ENCODE measurements around the gene PSTPIP2. TPM values are rescaled to one million over a fixed set of nuclear protein-coding genes. Genes with fewer than 3 reads are reported as not detected.

PSTPIP2 gene
- total RNA-seq, 3 donors from 2014 or later (not counting 1 experiment from before 2014, with no cell fraction given): 34.7 to 55.0 (median 46.9) TPM

DNA sequence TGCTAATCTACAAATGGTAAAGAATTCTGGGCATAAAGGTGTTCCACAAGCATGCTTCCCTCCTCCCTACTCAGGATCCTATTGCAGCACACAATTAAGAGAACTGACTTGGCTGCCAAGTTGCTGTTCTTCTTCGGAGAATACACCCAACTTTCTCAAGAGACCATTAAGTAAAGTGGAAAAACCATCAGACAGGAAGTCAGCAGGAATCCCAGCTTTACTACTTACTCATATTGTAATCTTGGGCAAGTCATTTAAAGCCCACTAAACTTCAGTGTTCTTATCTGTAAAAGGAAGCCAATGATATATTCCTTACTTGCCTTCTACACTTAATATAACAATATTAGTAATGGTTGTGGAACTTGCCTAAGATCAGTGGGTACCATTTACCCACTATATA is 37.8 kb downstream of the PSTPIP2 start:
- Mint-ChIP-seq H3K9me3 (no peaks in the 10 kb centered on the region), H3K27me3 (ENCODE audit: low read depth in 2 of 2) (no peaks in the 10 kb centered on the region), H3K4me1 (peaks cover 5 to 6% of the 10 kb centered on the region in 2 donors), H3K36me3 (no peaks in the 10 kb centered on the region), H3K27ac (no peak overlapping the region), H3K4me3 (no peak overlapping the region)
- 54% methylated on average over 1 of the region's 1 CpG for WGBS (ENCODE audit: insufficient coverage)
- H3K9me3 ChIP-seq (ENCODE audit: control insufficient read depth, insufficient read depth, low read length): no peaks in the 10 kb centered on the region
- H3K4me1 ChIP-seq (ENCODE audit: control insufficient read depth, insufficient read depth, low read length): no peaks in the 10 kb centered on the region
- no peak overlapping the region for H3K27ac ChIP-seq (ENCODE audit: low read length)
- DNase-seq (no peak), ATAC-seq (no peak)
- no peaks in the 10 kb centered on the region for H3K36me3 ChIP-seq (ENCODE audit: control insufficient read depth, insufficient read depth, low read length)
- no peak overlapping the region for H3K4me3 ChIP-seq (ENCODE audit: low read length)
- TF ChIP-seq, protein P1, sequence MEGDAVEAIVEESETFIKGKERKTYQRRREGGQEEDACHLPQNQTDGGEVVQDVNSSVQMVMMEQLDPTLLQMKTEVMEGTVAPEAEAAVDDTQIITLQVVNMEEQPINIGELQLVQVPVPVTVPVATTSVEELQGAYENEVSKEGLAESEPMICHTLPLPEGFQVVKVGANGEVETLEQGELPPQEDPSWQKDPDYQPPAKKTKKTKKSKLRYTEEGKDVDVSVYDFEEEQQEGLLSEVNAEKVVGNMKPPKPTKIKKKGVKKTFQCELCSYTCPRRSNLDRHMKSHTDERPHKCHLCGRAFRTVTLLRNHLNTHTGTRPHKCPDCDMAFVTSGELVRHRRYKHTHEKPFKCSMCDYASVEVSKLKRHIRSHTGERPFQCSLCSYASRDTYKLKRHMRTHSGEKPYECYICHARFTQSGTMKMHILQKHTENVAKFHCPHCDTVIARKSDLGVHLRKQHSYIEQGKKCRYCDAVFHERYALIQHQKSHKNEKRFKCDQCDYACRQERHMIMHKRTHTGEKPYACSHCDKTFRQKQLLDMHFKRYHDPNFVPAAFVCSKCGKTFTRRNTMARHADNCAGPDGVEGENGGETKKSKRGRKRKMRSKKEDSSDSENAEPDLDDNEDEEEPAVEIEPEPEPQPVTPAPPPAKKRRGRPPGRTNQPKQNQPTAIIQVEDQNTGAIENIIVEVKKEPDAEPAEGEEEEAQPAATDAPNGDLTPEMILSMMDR (IDR thresholded peaks at IDR 0.05): no peak
- intact Hi-C loops (cut with micrococcal nuclease): no loop called here
- H3K27me3 ChIP-seq (ENCODE audit: control insufficient read depth, insufficient read depth, low read length): no peaks in the 10 kb centered on the region

DNA sequence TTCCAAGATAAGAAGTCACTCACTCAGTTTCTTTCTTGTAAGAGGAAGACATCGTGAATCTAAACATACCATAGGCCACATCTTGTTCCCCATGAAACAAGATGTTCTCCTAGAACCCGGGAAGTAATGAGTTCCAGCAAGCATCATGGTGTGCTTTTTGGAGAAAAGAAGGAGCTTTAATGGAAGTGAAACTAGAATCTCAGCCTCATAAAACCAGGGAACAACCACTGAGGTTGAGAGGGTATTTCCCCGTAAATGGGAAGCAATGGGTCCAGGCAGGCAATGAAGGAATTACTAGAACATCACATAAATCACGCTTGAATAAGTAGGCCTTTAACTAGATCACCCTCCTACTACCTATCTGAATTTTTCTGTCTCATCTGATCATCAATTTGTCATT is 40.3 kb downstream of the PSTPIP2 start:
- H3K4me1 ChIP-seq (ENCODE audit: control insufficient read depth, insufficient read depth, low read length): peaks cover 14% of the 10 kb centered on the region
- no peak for DNase-seq

GRCh38 chr18:46028536-46028891 is 43.5 kb downstream of the PSTPIP2 start:
- Histone ChIP-seq H3K27me3 (ENCODE audit: control insufficient read depth, insufficient read depth, low read length) (peaks cover 2% of the 10 kb centered on the region), H3K9me3 (ENCODE audit: control insufficient read depth, insufficient read depth, low read length) (no peaks in the 10 kb centered on the region), H3K36me3 (ENCODE audit: control insufficient read depth, insufficient read depth, low read length) (no peaks in the 10 kb centered on the region), H3K4me1 (ENCODE audit: control insufficient read depth, insufficient read depth, low read length) (peaks cover 14% of the 10 kb centered on the region), H3K27ac (ENCODE audit: low read length) (no peak overlapping the region), H3K4me3 (ENCODE audit: low read length) (peak overlapping the region; percentile 75)
- Mint-ChIP-seq H3K9me3 (no peaks in the 10 kb centered on the region), H3K27me3 (ENCODE audit: low read depth in 2 of 2) (peaks cover 0 to 4% of the 10 kb centered on the region in 2 donors), H3K27ac (peak overlapping the region; percentile 83 to 87), H3K4me3 (peak overlapping the region; percentile 97), H3K4me1 (peaks cover 14 to 20% of the 10 kb centered on the region in 2 donors), H3K36me3 (no peaks in the 10 kb centered on the region)
- ATAC-seq (no peak), DNase-seq (no peak)
- TF ChIP-seq, protein P1 (IDR thresholded peaks at IDR 0.05): no peak
- intact Hi-C loops (cut with micrococcal nuclease): loop anchor here (2.0 kb wide), 1 partner anchor 44 kb away; the partner anchor contains the start of gene PSTPIP2
- 67% methylated on average over 7 of the region's 7 CpGs for WGBS (ENCODE audit: insufficient coverage)

More for the DNA sequence above, 40.3 kb downstream of the PSTPIP2 start:
- H3K27ac ChIP-seq (ENCODE audit: low read length): no peak overlapping the region
- Mint-ChIP-seq H3K4me3 (no peak overlapping the region), H3K9me3 (no peaks in the 10 kb centered on the region), H3K36me3 (no peaks in the 10 kb centered on the region), H3K27me3 (ENCODE audit: low read depth in 2 of 2) (peaks cover 0 to 4% of the 10 kb centered on the region in 2 donors), H3K27ac (no peak overlapping the region), H3K4me1 (peaks cover 16 to 20% of the 10 kb centered on the region in 2 donors)
- H3K4me3 ChIP-seq (ENCODE audit: low read length): no peak overlapping the region
- H3K9me3 ChIP-seq (ENCODE audit: control insufficient read depth, insufficient read depth, low read length): no peaks in the 10 kb centered on the region
- no peak for ATAC-seq
- WGBS (ENCODE audit: insufficient coverage): 86% methylated on average over 3 of the region's 4 CpGs
- H3K27me3 ChIP-seq (ENCODE audit: control insufficient read depth, insufficient read depth, low read length): peaks cover 2% of the 10 kb centered on the region
- intact Hi-C loops (cut with micrococcal nuclease): no loop called here
- no peaks in the 10 kb centered on the region for H3K36me3 ChIP-seq (ENCODE audit: control insufficient read depth, insufficient read depth, low read length)
- TF ChIP-seq, protein P1 (IDR thresholded peaks at IDR 0.05): no peak

GRCh38 chr18:46019936-46020335 is 52.1 kb downstream of the PSTPIP2 start:
- ATAC-seq (no peak), DNase-seq (no peak)
- H3K9me3 ChIP-seq (ENCODE audit: control insufficient read depth, insufficient read depth, low read length): no peaks in the 10 kb centered on the region
- TF ChIP-seq, protein P1 (IDR thresholded peaks at IDR 0.05): no peak
- H3K9me3 Mint-ChIP-seq: no peaks in the 10 kb centered on the region
- no peaks in the 10 kb centered on the region for H3K36me3 Mint-ChIP-seq
- H3K4me1 ChIP-seq (ENCODE audit: control insufficient read depth, insufficient read depth, low read length): no peaks in the 10 kb centered on the region
- H3K4me1 Mint-ChIP-seq: peaks cover 0 to 6% of the 10 kb centered on the region in 2 donors
- intact Hi-C loops (cut with micrococcal nuclease): no loop called here
- H3K27me3 ChIP-seq (ENCODE audit: control insufficient read depth, insufficient read depth, low read length): no peaks in the 10 kb centered on the region
- H3K27ac ChIP-seq (ENCODE audit: low read length): no peak overlapping the region
- H3K36me3 ChIP-seq (ENCODE audit: control insufficient read depth, insufficient read depth, low read length): no peaks in the 10 kb centered on the region
- 95% methylated on average over 3 of the region's 3 CpGs for WGBS (ENCODE audit: insufficient coverage)
- H3K4me3 Mint-ChIP-seq: no peak overlapping the region
- no peak overlapping the region for H3K27ac Mint-ChIP-seq
- H3K27me3 Mint-ChIP-seq (ENCODE audit: low read depth in 2 of 2): no peaks in the 10 kb centered on the region
- no peak overlapping the region for H3K4me3 ChIP-seq (ENCODE audit: low read length)

Data from natural killer cell (primary cell).